Measurements from ENCODE around the gene ROCK1.

ROCK1 gene

DNA sequence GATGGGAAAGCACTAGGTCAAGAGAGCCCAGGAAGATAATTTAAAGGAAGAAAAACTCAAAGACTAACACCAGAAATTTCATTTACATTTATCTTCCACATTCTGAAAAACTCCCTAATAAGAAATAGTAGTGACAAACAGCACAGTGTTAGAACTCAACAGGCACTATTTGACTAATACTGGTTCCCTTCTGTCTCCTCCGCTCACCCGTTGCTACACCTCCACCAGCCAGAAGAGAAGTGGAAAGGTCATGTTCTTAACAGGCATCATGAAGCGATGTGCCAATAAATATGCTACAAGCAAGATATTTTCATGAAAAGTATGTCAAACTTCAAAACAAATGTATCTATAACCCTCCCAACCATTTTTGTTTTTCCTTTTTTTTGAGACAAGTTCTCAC is 5.7 kb downstream of the ROCK1 start:
- no peak for DNase-seq (ENCODE audit: low read depth in 2 of 2)

DNA sequence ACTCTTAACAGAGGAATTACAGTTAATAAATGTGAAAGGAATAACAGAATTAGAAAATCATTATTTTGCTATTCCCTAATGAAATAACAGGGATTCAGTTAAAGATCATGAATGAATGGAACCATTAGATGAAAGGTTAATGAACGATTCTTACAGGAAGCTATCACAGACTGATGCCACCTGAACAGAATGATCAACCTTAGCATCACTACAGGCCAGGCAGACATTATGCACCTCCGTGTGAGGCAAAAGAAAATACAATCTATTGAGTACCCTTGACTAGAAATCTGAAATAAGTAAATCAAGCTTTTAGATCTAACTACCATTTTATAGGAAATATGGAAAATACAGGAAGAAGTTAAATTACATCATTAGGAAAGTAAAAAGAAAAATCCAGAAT is 10.4 kb downstream of the ROCK1 start:
- DNase-seq (ENCODE audit: low read depth in 2 of 2): no peak

DNA sequence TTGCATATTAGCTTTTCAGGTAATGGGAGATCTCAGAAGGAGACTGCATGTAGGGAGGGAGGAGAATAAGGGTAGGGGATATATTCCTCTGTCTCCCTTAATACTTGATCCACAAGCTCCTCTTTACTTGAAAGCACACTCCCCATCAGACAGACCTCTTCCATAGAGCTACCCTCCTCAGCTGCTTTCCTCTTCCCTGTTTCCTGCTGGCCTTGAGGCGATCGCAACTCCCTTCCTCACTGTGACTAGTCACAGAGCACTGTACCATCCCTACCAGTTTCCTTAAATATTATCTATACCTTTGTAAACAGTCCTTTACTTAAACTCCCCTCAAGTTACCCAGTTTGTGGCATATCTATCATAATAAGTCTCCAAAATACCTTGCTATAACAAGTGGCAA is 10.9 kb downstream of the ROCK1 start:
- no peak for DNase-seq (ENCODE audit: low read depth in 2 of 2)

DNA sequence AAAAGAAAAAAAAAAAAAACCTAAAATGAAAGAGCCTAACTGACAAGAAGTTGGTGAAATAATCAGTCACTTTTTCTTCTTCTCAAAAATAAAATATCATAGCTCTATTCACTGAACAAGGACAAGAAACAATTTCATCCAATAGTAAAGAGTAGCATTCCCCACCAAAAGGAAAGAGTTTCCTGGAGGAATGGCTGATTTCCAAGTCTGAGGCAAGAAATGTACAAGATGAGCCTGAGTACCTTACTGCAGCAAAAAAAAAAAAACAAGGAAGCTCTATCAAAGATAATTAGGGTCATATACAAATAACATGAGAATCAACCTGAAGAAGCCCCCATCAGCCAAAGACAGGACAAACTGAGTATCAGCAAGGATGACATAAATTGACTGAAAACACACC is 11.5 kb downstream of the ROCK1 start:
- no peak for DNase-seq (ENCODE audit: low read depth in 2 of 2)

DNA sequence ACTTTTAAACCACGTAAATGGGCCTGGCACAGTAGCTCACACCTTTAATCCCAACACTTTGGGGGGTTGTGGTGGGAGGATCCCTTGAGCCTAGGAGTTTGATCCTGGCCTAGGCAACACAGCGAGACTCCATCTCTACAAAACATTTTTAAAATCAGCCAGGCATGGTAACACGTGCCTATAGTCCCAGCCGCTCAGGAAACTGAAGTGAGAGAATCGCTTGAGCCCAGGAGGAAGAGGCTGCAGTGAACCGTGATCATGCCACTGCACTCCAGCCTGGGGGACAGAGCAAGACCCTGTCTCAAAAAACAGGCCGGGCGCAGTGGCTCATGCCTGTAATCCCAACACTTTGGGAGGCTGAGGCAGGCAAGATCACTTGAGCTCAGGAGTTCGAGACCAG is 12.2 kb downstream of the ROCK1 start:
- no peak for DNase-seq (ENCODE audit: low read depth in 2 of 2)

DNA sequence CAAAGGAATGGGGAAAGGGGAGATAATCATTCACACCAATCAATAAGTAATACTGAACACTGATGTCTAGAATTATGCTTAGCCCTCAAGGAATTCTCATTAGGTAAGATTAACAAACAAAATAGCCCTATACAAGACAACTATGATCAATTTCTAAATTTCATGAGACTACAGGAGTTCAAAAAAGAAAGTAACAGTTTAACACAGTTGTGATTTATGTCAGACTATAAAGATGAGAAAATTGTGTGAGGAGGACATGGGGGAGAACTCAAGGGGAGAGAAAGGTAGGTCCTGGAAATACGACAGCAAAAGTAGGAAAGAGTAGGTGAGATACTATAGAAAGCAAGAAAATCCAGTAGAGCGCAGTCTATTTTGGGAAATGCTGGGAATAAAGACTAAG is 14.9 kb downstream of the ROCK1 start:
- DNase-seq (ENCODE audit: low read depth in 2 of 2): no peak

DNA sequence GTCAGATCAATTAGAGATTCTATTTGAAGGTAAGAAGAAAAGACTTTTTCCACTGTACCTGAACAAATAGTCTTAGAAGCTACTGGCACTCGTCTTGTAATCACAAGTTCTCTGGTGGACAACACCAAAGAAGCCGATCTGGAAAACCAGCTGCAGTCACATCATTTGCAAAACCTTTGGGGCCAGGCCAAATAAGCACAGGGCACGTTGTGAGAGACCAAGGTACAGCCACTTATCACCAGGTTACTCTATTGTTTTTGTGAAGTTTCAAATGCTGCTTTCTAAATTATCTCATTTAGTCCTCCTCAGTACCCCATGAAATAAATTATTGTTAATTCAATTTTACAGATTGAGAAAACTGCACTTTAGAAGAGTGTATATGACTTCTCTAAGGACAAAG is 18.5 kb downstream of the ROCK1 start:
- no peak for DNase-seq (ENCODE audit: low read depth in 2 of 2)

DNA sequence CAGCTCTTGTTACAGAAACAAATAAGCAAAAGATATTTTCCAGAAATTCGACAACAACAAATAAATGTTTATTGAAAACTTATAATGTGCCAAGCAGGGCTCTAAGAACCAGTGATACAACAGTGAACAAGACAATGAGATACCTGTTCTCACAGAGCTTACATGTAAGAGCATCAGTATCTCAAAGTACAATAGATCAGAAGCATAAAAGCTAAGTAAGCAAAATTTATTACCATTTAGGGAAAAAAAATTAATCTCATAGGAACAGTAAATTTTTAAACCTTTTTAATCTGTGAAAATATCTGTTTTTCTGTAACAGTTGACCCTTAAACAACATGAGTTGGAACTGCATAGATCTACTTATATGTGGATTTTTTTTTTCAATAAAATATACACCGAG is 20.9 kb downstream of the ROCK1 start:
- DNase-seq (ENCODE audit: low read depth in 2 of 2): no peak

DNA sequence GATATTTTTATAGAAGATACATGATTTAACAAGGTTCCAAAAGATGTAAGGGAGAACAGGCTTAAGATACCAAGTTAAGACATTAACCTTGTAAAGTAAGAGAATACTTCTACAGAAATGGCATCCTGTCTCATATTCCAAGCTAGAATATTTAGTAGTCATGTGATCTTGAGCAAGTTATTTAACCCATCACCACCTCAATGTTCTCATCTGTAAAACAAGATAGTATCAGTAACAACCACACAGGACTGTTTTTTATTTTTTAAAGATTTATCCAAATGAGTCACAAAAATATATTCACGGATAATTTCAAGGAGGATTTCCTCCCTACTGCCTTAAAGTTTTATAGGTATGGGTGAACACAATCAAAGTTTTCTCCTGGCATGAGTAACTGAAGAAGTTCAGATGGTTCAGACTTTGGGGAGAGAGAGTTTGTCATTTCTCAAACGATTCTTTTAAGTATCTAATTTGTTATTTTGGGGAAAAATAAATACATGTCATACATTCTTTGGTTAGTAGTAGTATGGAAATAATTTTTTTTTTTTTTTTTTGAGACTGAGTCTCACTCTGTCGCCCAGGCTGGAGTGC is 25.9 kb downstream of the ROCK1 start:
- no peak for DNase-seq (ENCODE audit: low read depth in 2 of 2)

DNA sequence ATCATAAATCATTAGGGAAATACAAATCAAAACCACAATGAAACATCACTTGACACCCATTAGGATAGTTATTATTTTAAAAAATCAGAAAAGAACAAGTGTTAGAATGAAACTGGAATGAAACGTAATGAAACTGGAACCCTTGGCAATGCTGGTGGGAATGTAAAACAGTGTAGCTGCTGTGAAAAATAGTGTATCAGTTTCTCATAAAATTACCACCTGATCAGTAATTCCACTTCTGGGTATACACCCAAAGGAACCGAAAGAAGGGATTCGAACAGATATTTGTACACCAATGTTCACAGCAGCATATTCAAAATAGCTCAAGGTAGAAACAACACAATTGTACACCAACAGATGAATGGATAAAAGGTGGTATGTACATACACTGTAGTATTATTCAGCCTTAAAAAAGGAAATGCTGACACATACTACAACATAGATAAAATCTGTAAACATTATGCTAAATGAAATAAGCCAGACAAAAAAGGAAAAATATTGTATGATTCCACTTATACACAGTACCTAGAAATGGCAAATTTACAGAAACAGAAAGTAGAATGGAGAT is 27.0 kb downstream of the ROCK1 start:
- no peak for DNase-seq (ENCODE audit: low read depth in 2 of 2)

DNA sequence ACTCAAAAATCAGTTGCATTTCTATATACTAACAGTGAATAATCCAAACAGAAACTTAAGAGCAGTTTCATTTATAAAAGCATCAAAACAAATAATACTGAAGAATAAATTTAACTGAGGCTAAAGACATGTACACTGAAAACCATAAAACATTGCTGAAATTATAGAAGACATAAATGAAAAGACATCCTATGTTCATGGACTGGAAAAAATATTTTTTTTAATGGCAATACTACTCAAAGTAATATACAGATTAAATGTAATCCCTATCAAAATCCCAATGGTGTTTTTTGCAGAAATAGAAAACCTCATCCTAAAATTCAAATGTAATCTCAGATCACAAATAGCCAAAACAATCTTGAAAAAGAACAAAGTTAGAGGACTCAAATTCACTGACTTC is 28.6 kb downstream of the ROCK1 start:
- DNase-seq (ENCODE audit: low read depth in 2 of 2): no peak

DNA sequence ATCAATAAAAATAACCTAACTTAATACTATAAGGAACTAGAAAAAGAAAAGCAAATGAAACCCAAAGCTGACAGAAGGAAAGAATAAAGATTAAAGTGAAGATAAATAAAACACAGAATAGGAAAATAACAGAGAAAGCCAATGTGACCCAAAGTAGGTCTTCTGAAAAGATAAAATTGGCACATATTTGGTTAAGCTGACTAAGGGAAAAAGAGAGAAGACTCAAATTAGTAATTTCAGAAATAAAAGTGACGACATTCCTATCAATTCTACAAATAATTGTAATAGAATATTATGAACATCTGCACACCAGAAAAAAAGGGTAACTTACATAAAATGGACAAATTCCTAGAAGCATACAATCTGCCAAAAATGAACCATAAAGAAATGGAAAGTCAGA is 30.2 kb downstream of the ROCK1 start:
- DNase-seq (ENCODE audit: low read depth in 2 of 2): no peak

DNA sequence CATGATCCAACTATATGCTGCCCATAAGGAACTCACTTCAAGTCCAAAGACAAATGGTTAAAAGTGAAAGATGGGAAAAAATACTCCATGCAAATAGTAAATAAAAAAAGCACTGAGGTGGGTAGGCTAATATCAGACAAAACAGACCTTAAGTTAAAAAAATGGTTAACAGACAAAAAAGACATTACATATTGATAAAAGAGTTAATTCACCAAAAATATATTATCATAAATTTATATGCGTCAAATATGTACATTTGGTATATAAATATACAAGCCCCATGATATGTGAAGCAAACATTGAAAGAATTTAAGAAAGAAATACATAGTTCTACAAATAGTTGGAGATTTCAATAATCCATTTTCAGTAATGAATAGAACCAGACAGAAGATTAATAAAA is 31.0 kb downstream of the ROCK1 start:
- no peak for DNase-seq (ENCODE audit: low read depth in 2 of 2)

DNA sequence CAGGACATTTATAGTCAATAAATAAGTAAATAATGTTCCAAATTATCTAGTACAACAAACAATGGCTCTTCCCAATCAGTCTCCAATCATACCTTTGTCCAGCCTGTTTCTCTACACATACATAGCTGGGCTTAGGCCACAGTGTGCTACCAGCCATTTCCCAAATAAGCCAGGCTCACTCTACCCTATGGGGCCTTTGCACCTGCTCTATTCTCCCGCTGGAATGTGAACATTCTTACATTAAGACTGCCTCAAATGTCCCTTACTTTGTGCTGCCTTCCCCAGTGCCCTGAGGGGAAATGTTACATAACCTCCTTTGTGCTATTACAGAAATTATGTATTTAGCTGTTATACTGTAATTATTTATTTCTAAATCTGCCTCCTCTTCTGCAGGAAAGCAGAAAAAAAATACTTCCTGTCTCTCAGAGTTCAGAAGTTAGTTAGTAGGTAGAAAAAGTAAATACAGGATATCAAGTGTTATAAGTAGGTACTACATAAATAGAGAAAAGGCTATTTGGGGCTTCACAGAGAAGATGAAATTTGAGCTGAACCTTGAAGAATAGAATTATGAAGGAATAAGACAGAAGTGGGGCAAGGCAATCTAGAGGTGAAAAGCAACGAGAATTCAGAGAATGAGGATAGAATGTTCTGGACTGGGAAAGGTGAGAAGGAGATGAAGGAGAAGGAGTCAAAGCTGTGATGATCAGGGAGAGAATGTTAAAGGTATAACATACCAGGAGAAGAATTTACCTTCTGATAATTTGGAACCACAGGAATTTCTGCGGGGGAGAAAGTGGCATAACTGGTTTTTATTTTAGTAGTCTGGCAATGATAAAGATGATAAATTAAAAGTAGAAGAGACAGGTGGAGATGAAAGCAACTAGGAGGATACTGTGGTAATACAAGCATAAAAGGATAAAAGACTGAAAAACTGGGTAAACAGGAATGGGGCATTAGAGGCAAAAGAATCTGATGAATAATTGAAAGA is 37.0 kb downstream of the ROCK1 start:
- no peak for DNase-seq (ENCODE audit: low read depth in 2 of 2)

DNA sequence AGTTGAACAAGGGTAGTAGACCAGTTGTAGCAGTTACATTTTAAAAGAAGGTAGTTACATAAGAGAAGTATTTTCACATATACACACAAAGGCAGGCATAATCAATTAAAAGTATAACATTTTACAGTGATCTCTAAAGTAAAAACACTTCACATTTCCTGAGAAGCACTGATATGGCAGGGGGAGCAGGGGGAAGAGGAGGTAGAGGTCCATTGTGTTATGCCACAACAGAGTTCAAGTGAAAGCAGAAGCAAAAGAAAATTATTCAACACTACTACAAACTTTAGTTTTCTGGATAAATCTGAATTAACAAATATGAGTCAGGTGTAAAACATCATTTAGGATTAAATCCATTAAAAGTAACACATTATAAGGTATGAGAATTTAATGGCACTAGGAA is 38.4 kb downstream of the ROCK1 start:
- DNase-seq (ENCODE audit: low read depth in 2 of 2): no peak

DNA sequence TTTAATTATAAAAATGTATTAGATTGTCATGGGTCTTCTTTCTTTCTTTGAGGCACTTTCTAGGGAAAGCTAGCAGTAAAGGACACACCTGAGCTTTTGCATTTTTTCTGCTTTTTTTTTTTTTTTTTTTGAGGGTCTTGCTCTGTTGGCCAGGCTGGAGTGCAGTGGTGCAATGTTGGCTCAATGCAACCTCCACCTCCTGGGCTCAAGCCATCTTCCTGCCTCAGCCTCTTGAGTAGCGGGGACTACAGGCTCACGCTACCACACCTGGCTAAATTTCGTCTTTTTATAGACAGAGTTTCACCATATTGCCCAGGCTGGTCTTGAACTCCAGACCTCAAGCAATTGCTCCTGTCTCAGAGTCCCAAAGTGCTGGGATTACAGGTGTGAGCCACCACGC is 40.5 kb downstream of the ROCK1 start:
- no peak for DNase-seq (ENCODE audit: low read depth in 2 of 2)

DNA sequence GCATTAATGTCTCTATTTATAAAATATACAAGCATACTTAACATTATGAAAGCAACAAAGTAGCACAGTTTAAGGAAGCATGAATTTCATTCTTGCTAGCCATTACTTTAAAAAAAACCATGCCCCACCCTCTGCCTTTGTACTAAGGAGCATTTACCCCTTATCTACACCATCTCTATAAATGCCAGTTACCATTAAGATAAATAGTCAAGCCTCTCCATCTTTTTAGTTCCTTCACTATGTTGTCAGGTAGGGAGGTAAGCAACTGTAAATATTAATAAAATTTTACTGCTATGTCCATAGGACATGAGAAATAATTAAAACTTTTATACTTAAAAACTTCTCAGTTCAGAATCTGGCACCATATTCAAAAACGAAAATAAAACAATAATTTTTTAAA is 42.1 kb downstream of the ROCK1 start:
- DNase-seq (ENCODE audit: low read depth in 2 of 2): no peak

DNA sequence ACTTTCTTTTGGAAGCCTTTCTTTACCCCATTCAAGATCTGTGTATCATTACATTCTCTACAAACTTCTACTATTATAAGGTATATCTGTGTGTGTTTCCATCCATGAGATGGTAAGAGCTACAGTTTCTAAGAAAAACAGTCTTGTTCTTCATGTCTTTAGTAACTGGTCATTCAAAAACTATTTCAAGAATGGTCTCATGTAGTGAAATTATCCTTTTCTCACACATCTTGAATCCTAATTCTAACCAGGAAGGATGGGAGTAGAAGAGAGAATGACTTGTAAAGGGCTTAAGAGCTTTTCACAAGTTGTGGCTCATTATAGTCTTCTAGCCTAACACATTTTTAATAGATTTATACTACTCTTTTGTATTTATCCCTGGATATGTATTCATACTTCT is 47.3 kb downstream of the ROCK1 start:
- DNase-seq (ENCODE audit: low read depth in 2 of 2): no peak

DNA sequence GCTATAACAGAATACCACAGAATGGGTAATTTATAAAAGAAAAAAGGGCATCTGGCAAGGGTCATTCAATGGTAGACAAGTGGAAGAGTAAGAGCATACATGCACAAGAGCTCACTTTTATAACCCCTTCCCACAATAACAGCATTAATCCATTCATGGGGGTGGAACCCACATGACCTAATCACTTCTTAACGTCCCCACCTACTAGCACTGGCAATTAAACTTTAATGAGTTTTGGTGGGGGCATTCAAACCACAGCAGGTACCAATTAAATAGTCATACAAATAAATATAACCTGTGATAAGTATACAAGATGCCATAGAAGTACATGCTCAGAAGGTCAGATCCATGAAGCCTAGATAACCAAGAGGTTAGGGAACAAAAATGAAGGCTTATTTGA is 48.6 kb downstream of the ROCK1 start:
- no peak for DNase-seq (ENCODE audit: low read depth in 2 of 2)

DNA sequence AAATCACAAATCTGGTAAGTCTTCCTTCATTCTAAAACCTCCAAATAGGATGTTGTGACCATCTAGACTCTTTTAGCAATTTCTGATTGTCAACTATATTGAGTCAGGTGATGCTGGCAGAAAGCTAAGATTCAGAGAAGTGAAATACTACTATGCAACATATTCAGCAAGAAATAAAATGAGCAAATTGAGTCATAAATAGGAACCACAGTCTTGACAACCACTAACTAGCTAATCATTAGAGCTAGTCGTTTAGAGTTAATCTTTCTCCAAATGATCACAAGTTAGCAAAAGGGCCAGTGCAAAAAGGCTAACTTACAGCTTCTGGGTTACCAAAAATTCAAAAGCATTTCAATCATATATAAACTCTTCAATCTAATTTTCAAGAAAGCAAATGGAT is 54.5 kb downstream of the ROCK1 start:
- DNase-seq (ENCODE audit: low read depth in 2 of 2): no peak

DNA sequence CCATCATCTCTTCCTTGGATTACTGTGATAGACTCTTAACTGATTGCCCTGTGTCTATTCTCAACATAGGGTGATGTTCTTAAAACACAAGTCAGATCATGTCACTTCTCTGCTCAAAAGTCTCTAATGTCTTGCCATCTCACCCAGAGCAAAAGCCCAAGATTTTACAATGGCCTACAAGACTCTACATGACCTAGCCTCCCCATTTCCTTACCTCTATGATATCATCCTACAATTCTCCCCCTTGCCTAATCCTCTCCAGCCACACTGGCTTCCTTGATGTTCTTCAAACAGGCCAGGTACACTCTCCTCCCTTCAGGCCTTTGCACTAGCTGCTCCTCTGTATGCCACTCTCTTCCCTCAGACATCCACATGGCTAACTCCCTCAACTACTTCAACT is 55.1 kb downstream of the ROCK1 start:
- DNase-seq (ENCODE audit: low read depth in 2 of 2): no peak

DNA sequence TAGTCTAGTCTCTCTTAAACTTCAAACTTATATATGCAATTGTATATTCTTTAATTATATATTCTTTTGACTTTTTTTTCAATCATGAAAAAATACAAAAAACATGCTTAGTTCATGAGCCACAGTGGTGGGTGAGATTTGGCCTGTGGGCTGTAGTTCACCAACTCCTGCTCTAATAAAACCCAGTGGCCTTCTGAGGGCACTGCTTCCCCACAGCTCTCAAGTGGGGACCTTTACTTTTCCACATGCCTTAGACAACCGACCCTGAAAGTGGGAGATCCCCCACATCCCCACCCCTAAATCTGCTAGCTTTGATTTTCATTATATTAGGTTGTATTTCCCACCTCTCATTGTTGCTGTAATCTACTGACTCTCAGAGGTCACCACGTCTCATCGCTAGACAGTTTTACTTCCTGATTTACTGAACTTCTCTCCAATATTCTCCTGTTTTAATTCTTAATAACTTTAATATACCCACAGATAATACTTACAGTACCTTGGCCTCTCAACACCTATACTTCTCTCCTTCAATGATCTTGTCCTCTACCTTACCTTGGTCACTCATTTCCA is 57.3 kb downstream of the ROCK1 start:
- no peak for DNase-seq (ENCODE audit: low read depth in 2 of 2)

DNA sequence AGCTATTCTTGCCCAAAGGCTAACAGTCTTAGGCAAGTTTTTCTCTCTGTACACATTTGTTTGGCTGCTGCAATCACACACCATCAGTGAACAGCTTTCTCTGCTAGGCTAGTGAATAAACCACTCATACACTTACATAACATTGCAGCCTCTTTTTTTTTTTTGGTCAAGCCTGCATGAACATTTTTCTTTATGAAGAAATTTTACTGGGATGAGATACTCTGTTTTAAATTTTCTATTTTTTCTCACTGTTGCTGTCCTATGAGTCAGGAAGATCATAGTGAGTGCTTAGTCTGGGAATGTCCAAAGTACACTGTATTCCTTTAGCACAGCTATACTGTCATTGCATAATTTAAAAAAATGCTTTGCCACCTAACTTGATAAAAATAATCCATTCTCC is 58.5 kb downstream of the ROCK1 start:
- no peak for DNase-seq (ENCODE audit: low read depth in 2 of 2)
